ENCODE results near the gene HMCN1.
A peak's percentile ranks its signal among the peaks of the same experiment; 100 is the strongest.

HMCN1 gene

DNA sequence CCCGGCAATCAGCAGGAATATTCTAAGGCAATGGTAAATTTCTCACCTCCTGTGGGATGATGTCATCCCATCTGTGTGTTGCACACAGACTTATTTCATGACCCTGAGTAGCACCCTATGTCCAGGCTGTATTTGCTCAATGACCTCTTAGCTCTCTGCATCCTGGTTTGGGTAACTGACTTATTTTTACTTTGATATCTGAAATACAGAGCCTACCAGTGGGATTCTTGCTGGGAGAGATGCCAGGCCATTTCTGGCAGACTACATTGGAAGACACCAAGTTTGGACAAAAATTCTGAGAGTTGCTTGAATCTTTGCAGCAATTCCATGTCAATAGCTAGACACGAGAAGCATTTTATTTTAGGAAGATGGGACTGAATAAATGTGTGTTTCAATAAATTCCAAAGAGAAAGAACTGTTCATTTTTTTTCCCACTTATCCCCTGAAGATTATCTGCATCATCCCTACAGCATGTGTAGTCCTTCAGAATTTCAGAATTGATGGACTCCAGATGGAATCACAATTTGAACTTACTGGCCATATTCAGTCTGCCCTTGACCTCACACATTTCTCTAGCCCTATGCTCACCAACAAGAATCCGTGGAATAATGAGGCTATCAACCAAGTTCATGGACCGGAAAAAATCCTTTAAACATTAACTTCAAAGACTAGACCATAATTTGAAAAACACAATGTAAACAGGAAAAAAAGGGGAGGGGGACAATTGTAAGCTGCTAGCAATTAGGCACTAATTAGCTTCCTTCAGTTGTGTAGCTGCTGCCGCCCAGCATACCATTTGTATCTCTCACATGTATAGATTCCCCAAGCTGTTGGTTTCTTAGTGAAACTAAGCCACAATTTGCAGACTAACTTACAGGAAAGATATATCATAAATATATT, 226.5 kb downstream of the HMCN1 start:
- Histone ChIP-seq H3K27me3 (ENCODE audit: control insufficient read depth in 1 of 2, insufficient read depth in 1 of 2, low read length in 2 of 2) (no peaks in the 10 kb centered on the region), H3K18ac (ENCODE audit: low read depth in 1 of 2, low read length in 2 of 2) (peak overlapping the region in 1 of 2 experiments; percentile 31), H3K9me3 (ENCODE audit: control insufficient read depth, low read length) (no peaks in the 10 kb centered on the region), H2BK120ac (ENCODE audit: low read depth, low read length) (no peak overlapping the region), H3K4me1 (ENCODE audit: control insufficient read depth, insufficient read depth, low read depth, low read length) (peaks cover 2% of the 10 kb centered on the region), H4K8ac (ENCODE audit: low read length) (no peak overlapping the region), H3K23ac (ENCODE audit: low read length in 2 of 2) (no peak overlapping the region), H3K27ac (ENCODE audit: low read length, poor library complexity, severe bottlenecking) (peak overlapping the region; percentile 98), H2AK5ac (ENCODE audit: low read length, severe bottlenecking) (peak overlapping the region; percentile 10), H3K79me1 (replicated peaks; ENCODE audit: low read length, poor library complexity, severe bottlenecking) (peaks cover 2% of the 10 kb centered on the region), H3K9ac (ENCODE audit: low read length) (peak overlapping the region; percentile 79), H2BK5ac (ENCODE audit: low read depth, low read length, poor library complexity, severe bottlenecking) (peak overlapping the region; percentile 86), H3K4ac (ENCODE audit: low read depth in 1 of 2, low read length in 2 of 2) (peak overlapping the region in 1 of 2 experiments; percentile 6), H3K36me3 (ENCODE audit: control insufficient read depth in 1 of 2, insufficient read depth in 2 of 2, low read depth in 1 of 2, low read length in 2 of 2) (peaks cover 0 to 23% of the 10 kb centered on the region in 2 experiments), H2AFZ (ENCODE audit: low read depth, low read length) (no peak overlapping the region), H3K14ac (ENCODE audit: low read length in 2 of 2) (no peak overlapping the region), H2BK12ac (ENCODE audit: low read length in 2 of 2) (no peak overlapping the region), H3K4me2 (ENCODE audit: low read length, poor library complexity, severe bottlenecking) (no peak overlapping the region), H3K4me3 (ENCODE audit: insufficient read depth in 1 of 2, low read depth in 1 of 2, low read length in 2 of 2) (peak overlapping the region in 1 of 2 experiments; percentile 38), H4K91ac (ENCODE audit: low read length) (no peak overlapping the region), H2BK15ac (ENCODE audit: low read depth, poor library complexity, severe bottlenecking) (no peak overlapping the region)
- peak; percentile 63 for DNase-seq
- WGBS: 30% methylated on average over 3 of the region's 5 CpGs

DNA sequence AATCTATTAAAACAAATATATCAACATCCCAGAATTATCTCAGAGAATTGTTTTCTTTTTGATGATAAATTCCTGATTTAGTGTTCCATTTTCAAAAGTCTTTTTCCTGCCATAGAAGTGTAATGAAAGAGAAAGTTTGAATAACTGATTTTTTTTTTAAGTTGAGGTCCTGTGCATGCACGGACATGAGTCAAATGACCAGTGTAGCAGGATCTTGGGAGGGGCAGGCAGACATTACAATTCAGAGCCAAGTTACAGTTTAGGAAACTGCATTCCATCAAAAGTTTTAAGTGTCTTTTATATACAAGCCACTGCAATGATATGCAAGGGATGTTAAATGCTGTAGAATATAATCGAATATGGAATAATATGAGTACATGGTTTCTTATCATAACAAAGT, 227.5 kb downstream of the HMCN1 start:
- Histone ChIP-seq H3K36me3 (ENCODE audit: control insufficient read depth in 1 of 2, insufficient read depth in 2 of 2, low read depth in 1 of 2, low read length in 2 of 2) (peaks cover 0 to 23% of the 10 kb centered on the region in 2 experiments), H3K14ac (ENCODE audit: low read length in 2 of 2) (no peak overlapping the region), H2BK12ac (ENCODE audit: low read length in 2 of 2) (no peak overlapping the region), H2AK5ac (ENCODE audit: low read length, severe bottlenecking) (no peak overlapping the region), H4K91ac (ENCODE audit: low read length) (no peak overlapping the region), H3K9me3 (ENCODE audit: control insufficient read depth, low read length) (no peaks in the 10 kb centered on the region), H3K18ac (ENCODE audit: low read depth in 1 of 2, low read length in 2 of 2) (no peak overlapping the region), H4K8ac (ENCODE audit: low read length) (no peak overlapping the region), H3K27ac (ENCODE audit: low read length, poor library complexity, severe bottlenecking) (peak overlapping the region; percentile 65), H3K27me3 (ENCODE audit: control insufficient read depth in 1 of 2, insufficient read depth in 1 of 2, low read length in 2 of 2) (no peaks in the 10 kb centered on the region), H3K4me3 (ENCODE audit: insufficient read depth in 1 of 2, low read depth in 1 of 2, low read length in 2 of 2) (peak overlapping the region in 1 of 2 experiments; percentile 38), H3K4me2 (ENCODE audit: low read length, poor library complexity, severe bottlenecking) (no peak overlapping the region), H2BK5ac (ENCODE audit: low read depth, low read length, poor library complexity, severe bottlenecking) (no peak overlapping the region), H3K9ac (ENCODE audit: low read length) (peak overlapping the region; percentile 79), H3K79me1 (replicated peaks; ENCODE audit: low read length, poor library complexity, severe bottlenecking) (peaks cover 2% of the 10 kb centered on the region), H3K23ac (ENCODE audit: low read length in 2 of 2) (no peak overlapping the region), H3K4me1 (ENCODE audit: control insufficient read depth, insufficient read depth, low read depth, low read length) (peaks cover 2% of the 10 kb centered on the region), H2AFZ (ENCODE audit: low read depth, low read length) (no peak overlapping the region), H3K4ac (ENCODE audit: low read depth in 1 of 2, low read length in 2 of 2) (no peak overlapping the region), H2BK120ac (ENCODE audit: low read depth, low read length) (no peak overlapping the region), H2BK15ac (ENCODE audit: low read depth, poor library complexity, severe bottlenecking) (no peak overlapping the region)
- WGBS: 42% methylated on average over 1 of the region's 2 CpGs
- DNase-seq: peak; percentile 56

DNA sequence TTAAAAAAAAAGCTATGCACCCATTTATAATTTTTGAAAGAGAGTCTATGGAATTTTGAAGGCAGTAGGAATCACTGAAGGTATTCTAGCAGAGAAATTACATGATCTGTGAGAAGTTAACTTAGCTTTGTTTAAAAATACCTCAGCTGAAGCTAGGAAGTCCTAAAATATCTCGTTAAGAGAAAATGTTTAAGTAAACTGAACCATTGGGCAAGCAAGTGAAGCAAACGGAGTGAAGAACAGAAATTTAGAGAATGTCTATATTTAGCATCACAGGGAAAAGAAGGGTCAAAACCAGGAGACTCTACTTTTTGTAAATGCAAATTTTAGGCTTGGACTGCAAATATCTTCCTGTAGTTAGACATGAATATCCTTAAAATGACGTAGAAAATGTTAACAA, 230.8 kb downstream of the HMCN1 start:
- H2BK15ac ChIP-seq (ENCODE audit: low read depth, poor library complexity, severe bottlenecking): no peak overlapping the region
- H3K27me3 ChIP-seq (ENCODE audit: control insufficient read depth in 1 of 2, insufficient read depth in 1 of 2, low read length in 2 of 2): no peaks in the 10 kb centered on the region
- H3K79me1 ChIP-seq (replicated peaks; ENCODE audit: low read length, poor library complexity, severe bottlenecking): no peaks in the 10 kb centered on the region
- H3K4me2 ChIP-seq (ENCODE audit: low read length, poor library complexity, severe bottlenecking): no peak overlapping the region
- H3K4me1 ChIP-seq (ENCODE audit: control insufficient read depth, insufficient read depth, low read depth, low read length): peaks cover 2% of the 10 kb centered on the region
- no peak overlapping the region for H3K14ac ChIP-seq (ENCODE audit: low read length in 2 of 2)
- no peak overlapping the region for H3K4ac ChIP-seq (ENCODE audit: low read depth in 1 of 2, low read length in 2 of 2)
- H3K27ac ChIP-seq (ENCODE audit: low read length, poor library complexity, severe bottlenecking): peak overlapping the region; percentile 59
- no peak overlapping the region for H2BK5ac ChIP-seq (ENCODE audit: low read depth, low read length, poor library complexity, severe bottlenecking)
- no peaks in the 10 kb centered on the region for H3K9me3 ChIP-seq (ENCODE audit: control insufficient read depth, low read length)
- no peak overlapping the region for H2BK120ac ChIP-seq (ENCODE audit: low read depth, low read length)
- H3K4me3 ChIP-seq (ENCODE audit: insufficient read depth in 1 of 2, low read depth in 1 of 2, low read length in 2 of 2): no peak overlapping the region
- H2AFZ ChIP-seq (ENCODE audit: low read depth, low read length): no peak overlapping the region
- peak overlapping the region; percentile 93 for H3K9ac ChIP-seq (ENCODE audit: low read length)
- no peak overlapping the region for H4K91ac ChIP-seq (ENCODE audit: low read length)
- H3K23ac ChIP-seq (ENCODE audit: low read length in 2 of 2): no peak overlapping the region
- no peak overlapping the region for H2BK12ac ChIP-seq (ENCODE audit: low read length in 2 of 2)
- H3K36me3 ChIP-seq (ENCODE audit: control insufficient read depth in 1 of 2, insufficient read depth in 2 of 2, low read depth in 1 of 2, low read length in 2 of 2): peaks cover 0 to 25% of the 10 kb centered on the region in 2 experiments
- no peak overlapping the region for H2AK5ac ChIP-seq (ENCODE audit: low read length, severe bottlenecking)
- peak; percentile 42 for DNase-seq
- WGBS: 3% methylated on average over 2 of the region's 3 CpGs
- no peak overlapping the region for H4K8ac ChIP-seq (ENCODE audit: low read length)
- H3K18ac ChIP-seq (ENCODE audit: low read depth in 1 of 2, low read length in 2 of 2): no peak overlapping the region

DNA sequence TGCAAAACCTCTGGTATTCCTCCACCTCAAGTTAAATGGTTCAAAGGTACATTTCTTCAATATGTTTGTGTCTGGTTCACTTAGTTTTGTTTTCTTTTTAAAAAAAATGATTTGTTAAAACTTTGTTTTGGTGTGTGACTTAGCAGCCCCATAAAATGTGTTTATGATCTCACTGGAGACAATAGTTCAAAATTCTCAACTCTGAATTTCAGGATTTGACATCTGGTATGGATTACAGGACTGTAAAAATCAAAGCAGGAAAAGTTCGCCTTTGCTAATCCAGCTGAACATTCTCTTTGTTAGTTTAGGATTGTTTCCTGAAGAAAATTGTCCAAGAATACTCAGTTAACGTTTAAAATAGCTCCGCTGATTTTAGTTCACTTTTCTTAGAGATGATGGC, 231.7 kb downstream of the HMCN1 start:
- peak overlapping the region in 1 of 2 experiments; percentile 41 for H3K4me3 ChIP-seq (ENCODE audit: insufficient read depth in 1 of 2, low read depth in 1 of 2, low read length in 2 of 2)
- no peak overlapping the region for H4K8ac ChIP-seq (ENCODE audit: low read length)

More for the DNA sequence above, 231.7 kb downstream of the HMCN1 start:
- no peak overlapping the region for H2BK120ac ChIP-seq (ENCODE audit: low read depth, low read length)
- H2AFZ ChIP-seq (ENCODE audit: low read depth, low read length): no peak overlapping the region
- H3K79me1 ChIP-seq (replicated peaks; ENCODE audit: low read length, poor library complexity, severe bottlenecking): no peaks in the 10 kb centered on the region
- H2BK5ac ChIP-seq (ENCODE audit: low read depth, low read length, poor library complexity, severe bottlenecking): no peak overlapping the region
- no peak overlapping the region for H2BK15ac ChIP-seq (ENCODE audit: low read depth, poor library complexity, severe bottlenecking)
- no peak overlapping the region for H3K4me2 ChIP-seq (ENCODE audit: low read length, poor library complexity, severe bottlenecking)
- H4K91ac ChIP-seq (ENCODE audit: low read length): no peak overlapping the region
- no peaks in the 10 kb centered on the region for H3K27me3 ChIP-seq (ENCODE audit: control insufficient read depth in 1 of 2, insufficient read depth in 1 of 2, low read length in 2 of 2)
- no peak overlapping the region for H2BK12ac ChIP-seq (ENCODE audit: low read length in 2 of 2)
- no peak overlapping the region for H3K4ac ChIP-seq (ENCODE audit: low read depth in 1 of 2, low read length in 2 of 2)
- H3K9ac ChIP-seq (ENCODE audit: low read length): peak overlapping the region; percentile 93
- no peak overlapping the region for H3K14ac ChIP-seq (ENCODE audit: low read length in 2 of 2)
- H3K27ac ChIP-seq (ENCODE audit: low read length, poor library complexity, severe bottlenecking): no peak overlapping the region
- H3K36me3 ChIP-seq (ENCODE audit: control insufficient read depth in 1 of 2, insufficient read depth in 2 of 2, low read depth in 1 of 2, low read length in 2 of 2): peaks cover 0 to 34% of the 10 kb centered on the region in 2 experiments
- H3K23ac ChIP-seq (ENCODE audit: low read length in 2 of 2): no peak overlapping the region
- no peak overlapping the region for H2AK5ac ChIP-seq (ENCODE audit: low read length, severe bottlenecking)
- 95% methylated on average over 1 of the region's 3 CpGs for WGBS
- no peak overlapping the region for H3K18ac ChIP-seq (ENCODE audit: low read depth in 1 of 2, low read length in 2 of 2)
- peaks cover 2% of the 10 kb centered on the region for H3K4me1 ChIP-seq (ENCODE audit: control insufficient read depth, insufficient read depth, low read depth, low read length)
- no peak for DNase-seq
- H3K9me3 ChIP-seq (ENCODE audit: control insufficient read depth, low read length): no peaks in the 10 kb centered on the region
